Progenitor cell of endocrine pancreas (in vitro differentiated cells): ENCODE measurements around the gene HVCN1. TPM values are rescaled to one million over a fixed set of nuclear protein-coding genes. Genes with fewer than 3 reads are reported as not detected.

Source experiments
- DNase-seq: peaks from one replicate; pipeline ENCODE4 v3.0.0; 2021; ENCODE audit warnings: low spot score; ENCODE audit not compliant: unreplicated experiment
- H3K27ac Mint-ChIP-seq: 2 replicates; pipeline ENCODE4 v1.8.0; 2021; ENCODE audit warnings: mild to moderate bottlenecking, moderate library complexity, mixed read lengths
- H3K27me3 Mint-ChIP-seq: 2 replicates; pipeline ENCODE4 v1.8.0; 2021; ENCODE audit warnings: mixed read lengths
- H3K36me3 Mint-ChIP-seq: 2 replicates; pipeline ENCODE4 v1.8.0; 2022; ENCODE audit warnings: mixed read lengths; ENCODE audit not compliant: insufficient read depth
- H3K4me1 Mint-ChIP-seq: 2 replicates; pipeline ENCODE4 v1.8.0; 2021; ENCODE audit warnings: low read depth, mixed read lengths
- H3K4me3 Mint-ChIP-seq: 2 replicates; pipeline ENCODE4 v1.8.0; 2021; ENCODE audit warnings: low read depth, mild to moderate bottlenecking, moderate library complexity, mixed read lengths
- H3K9me3 Mint-ChIP-seq: 2 replicates; pipeline ENCODE4 v1.8.0; 2021; ENCODE audit warnings: low read depth, mixed read lengths
- CTCF ChIP-seq: fragments of 200-600 bp; sonication (generic); IDR thresholded peaks from one replicate; pipeline ENCODE4 v1.5.0; 2021; ENCODE audit warnings: antibody characterized with exemption, mild to moderate bottlenecking; ENCODE audit not compliant: unreplicated experiment
- total RNA-seq: library from RNA; stranded (reverse); gene quantifications from 2 replicates; pipeline ENCODE4 v1.2.1, GENCODE V29; 2021

HVCN1 gene
- total RNA-seq, 1 donor from 2014 or later, result 4.2 TPM

- no peaks in the 10 kb centered on the region for H3K36me3 Mint-ChIP-seq
- H3K27ac Mint-ChIP-seq, result no peak overlapping the region
- DNase-seq, result no peak
Measured at GRCh38 chr12:110693731-110694130, 4.8 kb upstream of the HVCN1 start.

GRCh38 chr12:110690127-110690430 lies 1.2 kb upstream of the HVCN1 start:
- Mint-ChIP-seq H3K27me3 (peaks cover 28% of the 10 kb centered on the region), H3K27ac (no peak overlapping the region), H3K4me1 (peaks cover 7% of the 10 kb centered on the region), H3K36me3 (no peaks in the 10 kb centered on the region), H3K9me3 (no peaks in the 10 kb centered on the region), H3K4me3 (peak overlapping the region; percentile 85)
- no peak for TF ChIP-seq CTCF
- DNase-seq, result no peak

More at GRCh38 chr12:110693731-110694130, 4.8 kb upstream of the HVCN1 start:
- Mint-ChIP-seq H3K4me1 (peaks cover 7% of the 10 kb centered on the region), H3K27me3 (peaks cover 8% of the 10 kb centered on the region), H3K9me3 (no peaks in the 10 kb centered on the region), H3K4me3 (no peak overlapping the region)
- no peak for TF ChIP-seq CTCF

GRCh38 chr12:110689281-110690126 lies 589 bp upstream of the HVCN1 start:
- DNase-seq, result peak; percentile 50
- H3K4me1 Mint-ChIP-seq, result peaks cover 7% of the 10 kb centered on the region
- no peak for TF ChIP-seq CTCF
- H3K27me3 Mint-ChIP-seq, result peaks cover 28% of the 10 kb centered on the region
- no peaks in the 10 kb centered on the region for H3K9me3 Mint-ChIP-seq
- H3K27ac Mint-ChIP-seq, result peak overlapping the region; percentile 95
- peak overlapping the region; percentile 85 for H3K4me3 Mint-ChIP-seq
- H3K36me3 Mint-ChIP-seq, result no peaks in the 10 kb centered on the region

GRCh38 chr12:110687396-110688169 lies 1.3 kb downstream of the HVCN1 start:
- no peaks in the 10 kb centered on the region for H3K9me3 Mint-ChIP-seq
- H3K36me3 Mint-ChIP-seq, result no peaks in the 10 kb centered on the region
- peaks cover 7% of the 10 kb centered on the region for H3K4me1 Mint-ChIP-seq
- DNase-seq, result no peak
- no peak for TF ChIP-seq CTCF
- peak overlapping the region; percentile 73 for H3K4me3 Mint-ChIP-seq
- H3K27ac Mint-ChIP-seq, result no peak overlapping the region
- peaks cover 28% of the 10 kb centered on the region for H3K27me3 Mint-ChIP-seq

- Mint-ChIP-seq H3K9me3 (no peaks in the 10 kb centered on the region), H3K27me3 (peaks cover 23% of the 10 kb centered on the region), H3K27ac (no peak overlapping the region), H3K36me3 (no peaks in the 10 kb centered on the region), H3K4me1 (peaks cover 7% of the 10 kb centered on the region), H3K4me3 (no peak overlapping the region)
- TF ChIP-seq CTCF, result no peak
- no peak for DNase-seq
Measured at GRCh38 chr12:110686294-110686903, 2.5 kb downstream of the HVCN1 start.
